ENCODE results near the gene ARPC5L.

The ARPC5L gene

DNA sequence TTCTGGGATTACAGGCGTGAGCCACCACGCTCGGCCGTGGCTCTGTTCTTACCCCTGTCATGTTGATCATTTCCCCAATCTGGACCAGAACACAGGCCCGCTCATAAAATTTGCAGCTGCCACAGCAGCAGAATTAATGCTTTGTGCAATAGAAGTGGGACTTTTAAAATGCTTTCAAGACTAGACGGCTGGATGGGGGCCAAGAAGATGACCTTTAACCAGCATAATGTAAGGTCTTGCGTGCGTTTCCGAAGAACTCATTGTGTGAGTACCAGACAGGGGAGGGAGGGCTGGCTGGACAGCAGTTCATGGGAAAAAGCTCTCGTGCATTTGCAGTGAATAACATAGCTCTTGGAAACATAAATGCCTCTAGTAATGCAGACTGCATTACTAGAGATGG lies 12.1 kb upstream of the ARPC5L start:
- no peaks in the 10 kb centered on the region for H3K27me3 Mint-ChIP-seq
- H3K36me3 Mint-ChIP-seq (ENCODE audit: insufficient read depth): no peaks in the 10 kb centered on the region
- no peak overlapping the region for H3K27ac Mint-ChIP-seq
- ATAC-seq (replicated peaks) (no peak), DNase-seq (no peak)
- H3K9me3 Mint-ChIP-seq: no peaks in the 10 kb centered on the region
- H3K4me1 Mint-ChIP-seq (ENCODE audit: low read depth in 2 of 2): peaks cover 13 to 15% of the 10 kb centered on the region in 2 donors
- no peak overlapping the region for H3K4me3 Mint-ChIP-seq

DNA sequence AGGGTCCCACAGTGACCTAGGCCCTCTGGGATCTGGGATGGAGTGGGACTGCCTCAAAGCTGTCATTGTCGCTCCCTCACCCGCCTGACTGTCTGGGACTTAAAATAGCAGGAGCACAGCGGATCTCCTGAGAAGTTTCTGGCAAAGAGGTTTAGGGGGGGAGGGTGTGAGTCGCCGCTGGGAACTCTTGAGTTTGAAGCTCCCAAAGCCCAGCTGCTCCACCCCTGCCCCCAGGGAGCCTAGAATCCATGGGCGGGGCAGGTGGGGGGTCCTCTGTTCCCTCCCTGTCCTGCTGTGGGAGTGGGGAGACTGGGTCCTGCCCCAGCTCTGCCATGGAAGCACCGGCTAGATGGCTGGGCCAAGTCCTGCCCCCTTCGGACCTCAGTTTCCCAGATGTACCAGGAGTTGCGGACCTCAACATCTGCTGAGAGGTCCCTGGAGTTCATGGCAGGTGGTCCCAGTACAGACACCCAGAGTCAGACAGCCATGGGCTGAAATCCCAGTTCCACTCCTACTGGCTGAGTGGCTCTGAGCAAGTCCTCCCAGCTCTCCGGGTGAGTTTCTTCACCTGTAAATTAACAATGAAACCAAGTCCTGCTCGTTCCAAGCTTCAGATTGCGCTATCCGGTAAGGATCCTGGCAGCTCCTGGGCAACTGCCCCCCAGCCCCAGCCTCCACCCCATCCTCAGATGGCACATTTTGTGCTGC lies 9.7 kb upstream of the ARPC5L start:
- Mint-ChIP-seq H3K27me3 (no peaks in the 10 kb centered on the region), H3K36me3 (ENCODE audit: insufficient read depth) (peaks cover 6% of the 10 kb centered on the region), H3K4me3 (peak overlapping the region; percentile 74 to 76), H3K9me3 (no peaks in the 10 kb centered on the region), H3K4me1 (ENCODE audit: low read depth in 2 of 2) (peaks cover 15% of the 10 kb centered on the region in 2 donors), H3K27ac (peak overlapping the region; percentile 85 to 90)
- DNase-seq (no peak), ATAC-seq (replicated peaks) (no peak)

DNA sequence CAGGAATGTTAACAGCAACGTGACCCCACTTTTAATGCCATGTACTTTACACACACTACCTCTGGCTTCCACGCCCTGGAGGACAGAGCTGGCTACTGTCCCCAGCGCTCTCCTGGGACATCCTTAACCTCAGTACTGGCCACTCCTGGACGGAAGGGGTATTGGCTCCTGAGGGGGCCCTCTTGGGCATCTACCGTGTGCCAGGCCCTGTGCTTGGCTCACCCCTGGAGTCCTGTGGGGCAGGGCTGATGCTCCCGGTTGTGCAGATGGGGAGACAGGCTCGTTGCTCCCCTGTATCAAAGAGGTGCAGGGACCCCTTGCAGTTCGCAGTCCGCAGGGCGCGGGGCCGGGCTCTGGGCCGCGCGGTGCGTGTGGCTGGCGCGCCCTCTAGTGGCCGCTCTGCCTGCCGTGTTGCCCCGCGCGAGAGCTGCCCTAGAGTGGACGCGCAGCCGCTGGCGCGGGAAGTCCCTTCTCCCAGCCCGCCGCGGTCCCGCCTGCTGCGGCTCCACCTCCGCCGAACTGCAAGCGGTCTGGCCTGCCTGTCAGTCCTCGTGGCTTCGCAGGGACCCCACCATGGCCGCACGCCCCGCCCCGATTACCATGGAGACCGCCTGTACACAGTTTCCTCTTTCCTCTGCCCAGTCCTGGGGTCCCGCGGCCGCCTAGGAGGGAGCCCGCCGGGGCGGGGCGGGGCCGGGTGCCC lies 8.9 kb upstream of the ARPC5L start, which contains the start of gene WDR38:
WDR38 (plus strand) TSS at position 632 of the 703 bp plus-strand sequence. CDS start 72 bp downstream, outside the sequence.
- no peaks in the 10 kb centered on the region for H3K9me3 Mint-ChIP-seq

GRCh38 chr9:124853605-124854143 lies 8.3 kb upstream of the ARPC5L start:
- Mint-ChIP-seq H3K27me3 (no peaks in the 10 kb centered on the region), H3K4me3 (peak overlapping the region; percentile 74 to 76), H3K9me3 (no peaks in the 10 kb centered on the region), H3K4me1 (ENCODE audit: low read depth in 2 of 2) (peaks cover 14 to 15% of the 10 kb centered on the region in 2 donors), H3K27ac (peak overlapping the region; percentile 85 to 90), H3K36me3 (ENCODE audit: insufficient read depth) (peaks cover 10% of the 10 kb centered on the region)
- peak; percentile 4 for ATAC-seq (replicated peaks)
- no peak for DNase-seq

More for the DNA sequence above, 8.9 kb upstream of the ARPC5L start, which contains the start of gene WDR38:
- Mint-ChIP-seq H3K27ac (peak within 1 kb of the TSS; percentile 85 to 90), H3K36me3 (ENCODE audit: insufficient read depth) (peaks cover 6% of the 10 kb centered on the region), H3K4me1 (ENCODE audit: low read depth in 2 of 2) (peaks cover 14 to 15% of the 10 kb centered on the region in 2 donors), H3K27me3 (no peaks in the 10 kb centered on the region), H3K4me3 (peak within 1 kb of the TSS; percentile 74 to 76)
- DNase-seq (peak; percentile 84 to 90 (median 89)), ATAC-seq (replicated peaks) (peak; percentile 92)

- DNase-seq: no peak
- Mint-ChIP-seq H3K27me3 (no peaks in the 10 kb centered on the region), H3K36me3 (ENCODE audit: insufficient read depth) (peaks cover 12% of the 10 kb centered on the region), H3K9me3 (no peaks in the 10 kb centered on the region), H3K4me3 (no peak overlapping the region), H3K4me1 (ENCODE audit: low read depth in 2 of 2) (peaks cover 14 to 15% of the 10 kb centered on the region in 2 donors), H3K27ac (peak overlapping the region; percentile 85 to 90)
- no peak for ATAC-seq (replicated peaks)
Measured at GRCh38 chr9:124854161-124854560, 7.8 kb upstream of the ARPC5L start.

- ATAC-seq (replicated peaks): no peak
- Mint-ChIP-seq H3K27ac (peak overlapping the region; percentile 85 to 90), H3K9me3 (no peaks in the 10 kb centered on the region), H3K4me1 (ENCODE audit: low read depth in 2 of 2) (peaks cover 19 to 21% of the 10 kb centered on the region in 2 donors), H3K4me3 (no peak overlapping the region), H3K27me3 (no peaks in the 10 kb centered on the region), H3K36me3 (ENCODE audit: insufficient read depth) (peaks cover 19% of the 10 kb centered on the region)
- DNase-seq: no peak
Measured at GRCh38 chr9:124854822-124855221, 7.1 kb upstream of the ARPC5L start.

- H3K27me3 Mint-ChIP-seq: no peaks in the 10 kb centered on the region
- peaks cover 26 to 28% of the 10 kb centered on the region in 2 donors for H3K4me1 Mint-ChIP-seq (ENCODE audit: low read depth in 2 of 2)
- ATAC-seq (replicated peaks) (no peak), DNase-seq (no peak)
- peak overlapping the region in 1 of 2 donors; percentile 85 for H3K27ac Mint-ChIP-seq
- H3K4me3 Mint-ChIP-seq: no peak overlapping the region
- H3K36me3 Mint-ChIP-seq (ENCODE audit: insufficient read depth): peaks cover 26% of the 10 kb centered on the region
- no peaks in the 10 kb centered on the region for H3K9me3 Mint-ChIP-seq
Measured at GRCh38 chr9:124855566-124855943, 6.4 kb upstream of the ARPC5L start.

GRCh38 chr9:124855944-124856765 lies 5.8 kb upstream of the ARPC5L start:
- peaks cover 29% of the 10 kb centered on the region in 2 donors for H3K4me1 Mint-ChIP-seq (ENCODE audit: low read depth in 2 of 2)
- no peak overlapping the region for H3K4me3 Mint-ChIP-seq
- no peak for DNase-seq
- peak overlapping the region in 1 of 2 donors; percentile 78 for H3K27ac Mint-ChIP-seq
- no peak for ATAC-seq (replicated peaks)
- peaks cover 32% of the 10 kb centered on the region for H3K36me3 Mint-ChIP-seq (ENCODE audit: insufficient read depth)
- H3K27me3 Mint-ChIP-seq: no peaks in the 10 kb centered on the region
- no peaks in the 10 kb centered on the region for H3K9me3 Mint-ChIP-seq

DNA sequence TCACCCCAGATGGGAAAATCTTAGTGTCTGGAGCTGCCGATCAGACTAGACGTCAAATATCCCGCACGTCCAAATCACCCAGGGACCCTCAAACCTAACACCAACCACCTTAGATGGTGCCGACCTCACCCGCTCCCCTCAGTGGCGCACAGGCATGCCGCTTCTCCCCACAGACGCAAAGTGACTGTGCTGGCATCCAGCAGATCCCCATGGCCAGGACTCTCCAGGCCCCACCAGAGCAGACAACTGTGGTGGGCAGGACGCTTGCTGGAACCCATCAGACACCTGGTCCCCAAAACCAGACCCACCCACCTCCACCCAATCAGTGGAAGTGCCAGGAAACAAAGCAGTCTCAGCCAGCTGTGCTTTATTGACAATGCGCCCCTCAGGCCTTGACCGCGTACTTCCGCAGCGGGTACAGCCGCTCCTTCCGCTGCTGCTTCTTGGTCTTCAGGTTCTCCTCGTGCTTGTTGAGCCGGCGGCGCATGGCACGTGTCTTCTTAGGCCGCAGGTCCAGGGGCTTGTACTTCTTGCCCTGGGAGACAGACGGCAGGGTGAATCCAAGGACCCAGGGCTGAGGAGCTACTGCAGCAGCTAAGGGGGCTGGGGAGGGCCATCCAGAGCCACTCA lies 4.3 kb upstream of the ARPC5L start:
- Mint-ChIP-seq H3K4me1 (ENCODE audit: low read depth in 2 of 2) (peaks cover 30% of the 10 kb centered on the region in 2 donors), H3K27ac (peak overlapping the region in 1 of 2 donors; percentile 73), H3K27me3 (no peaks in the 10 kb centered on the region), H3K36me3 (ENCODE audit: insufficient read depth) (peaks cover 41% of the 10 kb centered on the region), H3K9me3 (no peaks in the 10 kb centered on the region), H3K4me3 (no peak overlapping the region)
- DNase-seq (no peak), ATAC-seq (replicated peaks) (no peak)

DNA sequence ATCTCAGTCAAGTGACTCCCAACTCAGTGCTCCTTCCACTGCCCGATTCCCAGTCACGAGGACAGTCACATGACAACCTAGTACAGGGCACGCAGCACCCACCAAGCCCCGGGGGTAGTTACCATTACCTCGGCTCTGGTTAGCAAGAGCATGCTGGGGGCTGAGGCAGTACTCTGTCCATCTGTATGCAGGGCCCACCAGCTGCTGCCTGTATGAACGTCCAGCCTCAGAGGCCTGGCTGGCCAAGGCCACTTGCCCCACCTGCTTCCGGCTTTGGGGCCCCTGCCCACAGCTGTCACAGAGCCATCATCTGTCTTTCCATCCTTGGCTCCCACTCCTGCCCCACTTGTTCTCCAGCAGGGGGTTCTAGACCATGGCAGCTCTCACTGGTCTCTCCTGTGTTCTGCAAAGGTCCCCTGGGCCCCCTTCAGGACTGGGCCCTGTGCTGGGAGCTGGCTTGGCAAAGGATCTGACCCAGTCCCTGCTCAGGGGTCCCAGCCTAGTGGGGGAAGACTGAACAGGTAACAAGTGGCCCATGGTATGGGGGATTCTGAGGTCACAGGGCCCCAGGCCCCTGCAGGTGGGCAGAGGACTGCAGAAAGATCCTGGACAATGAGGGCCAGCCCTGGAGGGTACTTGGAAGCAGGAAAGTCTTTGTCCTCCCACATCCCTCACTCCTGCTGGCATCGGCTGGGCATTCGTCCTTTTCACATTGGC lies 3.4 kb upstream of the ARPC5L start:
- Mint-ChIP-seq H3K27me3 (no peaks in the 10 kb centered on the region), H3K36me3 (ENCODE audit: insufficient read depth) (peaks cover 41% of the 10 kb centered on the region), H3K27ac (peak overlapping the region in 1 of 2 donors; percentile 73), H3K9me3 (no peaks in the 10 kb centered on the region), H3K4me1 (ENCODE audit: low read depth in 2 of 2) (peaks cover 26% of the 10 kb centered on the region in 2 donors), H3K4me3 (no peak overlapping the region)
- DNase-seq: no peak
- ATAC-seq (replicated peaks): no peak

DNA sequence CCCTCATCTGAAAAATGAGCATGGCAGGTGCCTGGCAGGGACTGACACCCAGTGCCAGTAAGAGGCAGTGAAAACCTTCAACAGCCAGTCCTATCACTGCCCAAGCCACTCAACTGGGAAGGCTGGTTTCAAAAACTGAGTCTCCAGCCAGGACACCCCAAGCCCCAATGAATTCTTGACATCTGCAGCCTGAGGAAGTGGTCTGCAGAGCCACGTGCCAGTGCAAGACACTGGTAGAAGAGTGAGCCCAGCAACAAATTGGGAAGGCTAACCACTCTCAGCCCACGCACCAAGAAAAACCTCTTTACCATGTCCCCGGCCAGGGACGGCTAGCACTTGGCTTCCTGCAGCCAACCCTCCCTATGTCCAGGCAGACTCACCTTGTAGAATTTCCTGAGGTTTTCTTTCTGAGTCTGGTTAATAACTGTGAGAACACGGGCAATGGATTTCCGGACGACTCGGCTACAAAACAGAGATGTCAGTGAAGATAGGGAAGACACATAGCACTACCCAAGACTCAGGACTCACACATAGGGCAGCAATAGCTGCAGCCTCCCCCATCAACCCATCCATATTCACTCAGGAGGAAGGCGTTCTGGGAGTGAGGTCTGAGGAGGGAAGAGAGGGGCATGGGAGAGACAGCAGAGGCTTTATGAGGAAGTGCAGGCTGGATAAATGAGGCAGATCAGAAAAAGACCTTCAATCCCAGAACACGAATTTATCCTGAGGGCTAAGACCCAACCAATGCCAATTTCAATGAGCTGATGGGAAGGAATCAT lies 1.9 kb upstream of the ARPC5L start:
- peaks cover 41% of the 10 kb centered on the region for H3K36me3 Mint-ChIP-seq (ENCODE audit: insufficient read depth)
- H3K27me3 Mint-ChIP-seq: no peaks in the 10 kb centered on the region
- peak overlapping the region; percentile 94 to 95 for H3K27ac Mint-ChIP-seq
- peak overlapping the region; percentile 95 to 96 for H3K4me3 Mint-ChIP-seq
- H3K9me3 Mint-ChIP-seq: no peaks in the 10 kb centered on the region
- H3K4me1 Mint-ChIP-seq (ENCODE audit: low read depth in 2 of 2): peaks cover 24 to 26% of the 10 kb centered on the region in 2 donors
- DNase-seq: no peak
- ATAC-seq (replicated peaks): no peak

Data from effector memory CD8-positive, alpha-beta T cell (primary cell).